Hematopoietic multipotent progenitor cell treated with erythropoietin and hydrocortisone succinate and interleukin-3 and kit ligand, for 4 days (in vitro differentiated cells): Measurements from ENCODE around the gene ADORA2B.

Experiments
- DNase-seq: peaks from one replicate; pipeline ENCODE4 v3.0.0-alpha.2; 2015

Gene ADORA2B

GRCh38 chr17:15999141-15999973 lies 54.4 kb downstream of the ADORA2B start, which contains the start of the genes TTC19 and ZSWIM7:
Gene TTC19 (plus strand): TSS chr17:15999824. CDS start chr17:15999849, 25 bp downstream.
Gene ZSWIM7 (minus strand): TSS chr17:15999704. CDS start chr17:15999594, 110 bp downstream.
- peak; percentile 98 for DNase-seq

GRCh38 chr17:15999974-16000827 lies 55.3 kb downstream of the ADORA2B start:
- DNase-seq: peak; percentile 58

GRCh38 chr17:16001226-16001897 lies 56.4 kb downstream of the ADORA2B start:
- peak; percentile 26 for DNase-seq

DNA sequence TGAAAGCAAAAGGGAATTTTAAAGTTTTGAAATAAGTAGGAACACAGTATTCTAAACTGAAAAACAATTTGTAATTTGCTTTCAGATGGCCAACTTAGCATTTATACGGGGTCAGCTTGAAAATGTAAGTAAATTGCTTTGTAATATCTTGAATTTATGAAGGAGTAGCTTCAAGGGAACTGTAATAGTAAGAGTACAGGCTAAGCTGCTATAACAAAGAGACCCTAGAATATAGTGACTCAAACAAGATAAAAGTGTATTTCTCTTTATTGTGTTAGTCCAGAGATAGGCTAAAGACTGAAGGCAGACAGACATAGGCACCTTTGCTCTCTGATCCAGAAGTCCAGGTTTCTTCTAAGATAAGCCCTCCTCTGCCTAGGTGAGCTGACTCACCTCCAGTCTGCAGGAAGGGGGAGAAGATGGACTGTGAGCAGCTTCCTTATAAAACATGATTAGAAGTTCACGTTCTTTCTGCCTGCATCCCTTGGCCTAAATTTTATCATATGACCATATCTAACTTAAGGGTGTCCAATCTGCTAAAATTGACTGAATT lies 57.9 kb downstream of the ADORA2B start:
- no peak for DNase-seq

GRCh38 chr17:16003841-16004240 lies 58.9 kb downstream of the ADORA2B start:
- DNase-seq: no peak

GRCh38 chr17:16005636-16006035 lies 60.7 kb downstream of the ADORA2B start:
- no peak for DNase-seq

GRCh38 chr17:16007439-16007838 lies 62.5 kb downstream of the ADORA2B start:
- DNase-seq: peak; percentile 57

DNA sequence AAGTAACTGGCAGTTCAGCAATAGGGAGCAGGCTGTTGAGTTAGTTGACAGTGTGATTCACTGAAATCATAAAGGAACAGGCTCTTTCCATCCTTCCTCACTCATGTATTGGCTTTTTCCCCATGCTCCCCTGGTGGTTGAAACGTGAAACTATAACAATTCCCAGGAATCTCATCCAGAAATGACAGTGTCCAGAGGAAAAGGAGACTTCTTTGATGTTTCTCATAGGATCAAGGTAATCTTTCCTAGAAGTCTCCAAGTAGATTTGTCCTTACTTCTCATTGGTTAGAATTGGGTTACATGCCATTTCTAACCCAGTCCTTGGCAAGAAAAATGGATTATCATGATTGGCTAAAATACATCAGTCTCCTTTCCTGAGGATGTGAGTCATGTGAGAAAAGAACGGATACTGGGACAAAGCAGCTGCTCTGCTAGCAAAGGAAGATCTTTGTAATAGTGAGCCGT lies 69.0 kb downstream of the ADORA2B start:
- no peak for DNase-seq

- DNase-seq: no peak
Observed at GRCh38 chr17:16019347-16019746, 74.4 kb downstream of the ADORA2B start.

- DNase-seq: no peak
Observed at GRCh38 chr17:16023881-16024280, 79.0 kb downstream of the ADORA2B start.

GRCh38 chr17:16025202-16025601 lies 80.3 kb downstream of the ADORA2B start:
- DNase-seq: no peak
